Hippocampal formation (tissue), 2 donors: ENCODE results near the gene ADGRD2.

Experiments
- DNase-seq, 2 donors: peaks; one replicate each; lab custom pipeline; 2025; lab: John Stamatoyannopoulos, UW

Gene ADGRD2

DNA sequence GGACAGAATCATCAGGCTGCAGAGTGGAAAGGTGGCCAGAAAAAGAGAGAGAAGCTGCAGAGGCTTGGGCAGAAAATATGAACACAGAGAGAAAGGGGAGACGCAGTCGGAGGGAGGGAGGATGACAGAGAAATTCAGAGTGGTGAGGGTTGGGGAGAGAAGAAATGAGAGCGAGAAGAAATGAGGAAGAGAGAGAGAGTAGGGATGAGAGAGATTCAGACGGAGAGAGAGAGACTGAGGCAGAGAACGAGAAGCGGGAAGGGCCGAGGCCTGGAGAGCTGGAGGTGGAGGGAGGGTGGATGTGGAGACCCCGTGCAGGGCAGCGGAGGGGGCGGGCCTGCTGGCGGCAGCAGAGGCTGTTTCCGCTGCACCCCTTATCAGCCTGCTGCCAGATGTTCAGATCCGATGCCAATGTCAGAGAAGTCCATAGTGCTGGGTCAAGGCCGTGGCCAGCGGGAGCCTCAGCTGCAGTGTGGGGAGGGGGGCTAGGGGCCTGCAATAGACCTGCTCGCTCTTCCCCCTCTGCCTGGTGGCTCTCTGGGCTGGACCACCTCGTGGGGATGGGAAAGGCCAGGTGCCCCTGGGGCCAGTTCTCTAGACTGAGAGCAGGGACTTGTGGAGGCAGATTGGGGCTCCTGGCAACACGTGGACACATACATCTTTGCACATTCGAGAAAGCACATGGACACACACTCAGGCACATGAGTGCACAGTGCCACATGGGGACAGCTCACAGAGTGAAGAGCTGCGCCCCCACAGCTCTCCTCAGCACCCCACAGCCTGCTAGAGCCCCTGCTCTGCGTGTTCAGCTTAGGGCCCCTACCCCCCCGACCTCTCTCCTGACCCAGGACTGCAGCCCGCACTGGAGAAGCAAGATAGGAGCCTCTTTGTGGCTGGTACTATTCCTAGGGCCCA, 61.9 kb downstream of the ADGRD2 start:
- no peak for DNase-seq

DNA sequence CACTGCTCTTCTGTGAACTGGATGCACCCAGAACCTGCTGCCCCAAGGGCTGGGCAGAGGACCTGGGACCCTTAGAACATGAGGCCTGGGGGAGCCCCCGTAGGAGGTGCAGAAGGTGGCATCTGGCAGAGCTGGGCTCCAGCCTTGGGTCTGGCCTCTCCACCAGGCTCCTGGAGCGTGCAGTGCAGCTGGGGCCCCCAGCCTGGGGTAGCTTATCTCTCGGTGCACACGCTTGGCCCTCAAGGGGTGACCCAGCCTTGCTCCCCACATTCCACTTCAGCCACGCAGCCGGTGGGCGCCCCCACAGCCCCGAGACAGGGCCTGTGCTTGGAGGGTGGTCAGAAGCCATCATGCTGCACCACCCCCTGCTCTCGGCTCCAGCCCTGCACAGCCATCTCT, 62.6 kb downstream of the ADGRD2 start:
- no peak for DNase-seq

DNA sequence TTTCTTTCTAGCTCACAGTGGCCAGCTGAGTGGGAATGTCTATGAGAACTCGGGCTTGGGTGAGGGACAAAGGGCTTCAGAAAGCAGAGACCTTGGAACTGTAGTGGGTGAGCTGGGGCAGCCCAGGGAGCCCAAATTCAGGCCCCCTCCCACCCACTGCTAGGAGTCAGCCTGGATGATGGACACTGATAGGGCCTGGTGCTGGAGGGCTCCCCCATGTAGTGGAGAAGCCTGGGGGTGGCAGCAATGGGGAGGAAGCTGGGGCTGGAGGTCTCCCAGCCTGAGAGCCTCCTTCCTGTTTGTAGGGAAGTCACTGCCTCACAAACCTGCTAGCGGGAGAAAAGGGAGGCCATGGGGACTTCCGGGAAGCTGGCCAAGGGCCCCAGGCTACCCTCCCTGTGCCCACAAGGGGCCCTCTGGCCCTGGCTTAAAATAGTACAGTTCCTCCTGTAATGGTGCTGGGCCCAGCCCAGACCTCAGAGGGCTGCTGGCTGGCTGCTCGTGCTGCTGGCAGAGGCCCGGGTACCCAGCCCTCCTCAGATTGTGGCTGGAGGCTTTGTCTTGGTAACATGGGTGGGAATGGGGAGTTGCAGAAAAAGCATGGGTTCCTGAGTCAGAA, 63.2 kb downstream of the ADGRD2 start:
- DNase-seq = no peak

DNA sequence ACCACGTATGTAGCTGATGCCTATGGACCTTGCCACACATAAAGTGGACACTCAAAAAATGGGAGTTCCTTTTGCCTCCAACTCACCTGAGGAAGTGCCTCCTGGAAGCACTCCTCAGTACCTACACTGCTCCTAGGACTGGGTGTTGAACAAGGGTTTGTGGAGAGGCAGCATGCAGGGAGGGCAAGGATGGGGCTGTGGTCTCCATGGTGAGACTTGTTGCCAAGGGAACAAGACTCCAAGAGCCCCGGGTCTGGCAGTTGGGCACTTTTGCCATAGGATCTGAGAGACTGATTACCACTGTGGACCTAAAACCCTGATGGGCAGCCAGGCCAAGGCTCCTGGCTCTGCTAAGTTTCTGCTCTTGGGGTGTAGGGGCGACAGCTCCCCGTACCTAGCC, 63.9 kb downstream of the ADGRD2 start:
- DNase-seq = no peak

DNA sequence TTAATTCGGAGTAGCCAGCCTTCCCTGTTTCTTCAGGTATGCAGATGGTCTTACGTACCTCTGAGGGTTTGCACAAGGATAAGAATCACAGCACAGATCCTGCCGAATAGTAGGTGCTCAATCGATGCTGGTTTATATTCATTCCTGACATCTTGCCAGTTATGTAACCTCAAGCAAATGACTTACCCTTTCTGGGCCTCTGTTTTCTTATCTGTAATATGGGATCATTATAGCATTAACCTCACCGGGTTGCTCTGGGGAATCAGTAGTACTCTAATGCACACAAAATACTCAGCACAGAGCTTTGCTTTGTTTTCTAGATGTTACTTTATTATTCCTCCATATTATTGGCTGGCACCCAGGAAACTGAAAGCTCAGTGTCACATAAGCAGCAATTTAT, 64.6 kb downstream of the ADGRD2 start:
- DNase-seq = no peak

DNA sequence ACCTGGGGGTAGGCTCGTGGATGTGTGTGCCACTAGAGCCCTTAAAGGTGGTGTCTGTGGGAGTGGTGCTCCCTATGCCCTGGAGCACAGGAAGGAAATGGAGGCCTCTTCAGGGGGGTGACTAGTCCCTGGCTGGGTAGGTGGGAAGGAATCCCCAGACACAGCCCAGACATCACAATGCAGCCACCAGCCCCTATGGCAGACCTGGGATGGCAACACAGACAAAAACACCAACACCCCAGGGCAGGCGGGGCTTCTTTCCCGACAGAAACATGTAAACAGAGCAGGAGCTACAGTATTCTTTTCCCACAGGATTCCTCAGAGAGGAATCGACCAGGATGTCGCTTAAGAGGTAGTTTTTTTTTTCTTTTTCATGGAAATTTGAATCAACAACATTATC, 67.3 kb downstream of the ADGRD2 start:
- no peak for DNase-seq

DNA sequence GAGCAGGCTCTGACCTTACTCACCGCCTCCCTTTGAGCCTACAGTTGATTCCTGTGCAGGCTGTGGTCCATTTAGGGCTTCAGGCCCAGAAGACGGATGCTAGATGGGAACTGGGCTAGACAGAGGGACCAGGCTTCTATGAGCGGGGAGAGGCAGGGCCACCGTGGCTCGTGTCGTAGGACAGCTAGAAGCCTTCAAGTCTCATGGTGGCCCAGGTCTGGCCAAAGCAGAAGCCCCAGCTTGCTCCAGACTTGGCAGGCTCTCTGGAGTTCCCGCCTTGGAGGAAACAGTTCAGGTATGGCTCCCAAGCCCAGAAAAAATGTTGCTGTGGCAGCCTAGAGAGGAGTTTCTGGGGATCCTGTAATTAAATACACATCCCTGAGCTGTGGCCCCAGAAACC, 67.9 kb downstream of the ADGRD2 start:
- no peak for DNase-seq

DNA sequence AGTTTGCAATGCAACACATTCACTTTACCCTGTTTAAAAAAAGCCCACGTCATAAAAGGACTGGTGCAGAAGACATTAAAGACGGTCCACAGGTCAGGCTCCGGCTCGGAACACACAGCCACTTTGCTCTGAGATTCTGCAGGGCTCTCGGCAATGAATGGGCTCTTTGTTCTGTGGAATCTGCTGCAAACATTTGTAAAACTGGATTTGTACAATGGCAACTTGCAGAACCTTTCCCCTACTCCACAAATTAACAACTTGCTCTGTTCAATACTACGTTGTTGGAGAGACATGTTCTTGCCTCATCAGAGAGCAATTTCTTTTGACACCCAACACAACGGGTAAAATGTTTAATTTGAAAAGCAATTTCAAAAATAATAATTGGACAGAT, 70.0 kb downstream of the ADGRD2 start:
- DNase-seq = peak in 1 of 2 donors; percentile 69

DNA sequence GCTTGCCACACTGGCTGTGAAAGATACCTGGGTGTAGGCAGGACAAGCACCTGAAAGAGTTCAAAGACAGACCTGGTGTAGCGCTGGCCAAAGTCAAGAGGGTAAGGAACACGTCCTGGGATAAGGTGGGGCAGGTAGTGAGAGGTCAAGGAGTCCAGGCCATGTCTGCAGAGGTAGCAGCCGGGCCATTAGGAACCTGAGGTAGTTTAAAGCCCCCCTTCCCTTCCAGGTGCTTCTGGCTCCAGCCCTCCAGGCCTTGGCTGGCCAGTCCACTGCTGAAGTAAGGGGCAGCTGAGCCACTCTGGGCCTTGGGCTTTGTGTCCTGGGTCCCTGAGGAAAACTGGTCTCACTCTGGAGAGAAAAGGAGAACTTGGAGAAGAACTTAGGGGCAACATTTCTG, 70.9 kb downstream of the ADGRD2 start:
- DNase-seq = no peak

DNA sequence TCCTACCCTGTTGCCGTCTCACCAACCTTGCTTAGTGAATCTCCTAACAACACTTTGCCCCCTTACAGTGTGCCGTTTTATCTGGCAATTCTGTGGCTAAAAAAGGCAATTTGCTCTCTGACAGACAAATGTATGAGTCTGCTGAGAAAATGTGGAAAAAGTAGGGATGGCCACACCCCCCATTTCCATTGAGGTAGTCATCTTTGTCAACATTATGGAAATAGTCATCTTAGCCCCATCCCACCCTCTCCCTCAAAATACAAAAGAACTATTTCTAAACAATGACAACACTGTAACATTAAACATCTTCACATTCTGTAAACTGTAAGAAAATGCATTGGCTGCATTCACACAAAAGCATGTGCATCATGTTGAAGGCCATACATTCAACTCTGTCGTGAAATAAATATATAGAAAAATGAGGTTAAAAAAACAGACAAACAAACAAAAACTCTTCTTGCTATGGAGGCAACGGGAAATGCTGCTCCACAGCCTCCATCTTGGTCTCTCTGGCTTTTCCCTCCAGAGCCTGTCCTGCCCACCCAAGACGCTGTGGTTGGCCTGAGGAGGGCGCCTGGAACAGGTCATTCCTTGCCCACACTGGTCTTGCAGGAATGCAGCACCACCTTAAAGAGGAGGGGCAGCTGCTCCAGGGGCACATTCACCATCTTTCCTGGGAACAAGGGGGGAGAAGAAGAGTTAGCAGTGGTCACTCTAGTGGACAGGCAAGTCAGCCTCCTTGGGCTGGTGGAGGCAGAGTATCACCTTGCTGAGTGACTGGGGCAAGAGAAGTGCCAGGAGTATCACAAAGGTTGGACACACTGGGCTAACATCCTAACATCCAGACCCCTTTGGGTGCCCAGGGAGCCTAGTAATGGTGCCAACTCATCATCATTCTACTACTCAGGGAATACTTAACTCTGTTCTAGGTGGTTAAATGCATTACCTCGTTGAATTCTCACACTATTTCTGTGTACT, 72.2 kb downstream of the ADGRD2 start:
- DNase-seq = no peak

DNA sequence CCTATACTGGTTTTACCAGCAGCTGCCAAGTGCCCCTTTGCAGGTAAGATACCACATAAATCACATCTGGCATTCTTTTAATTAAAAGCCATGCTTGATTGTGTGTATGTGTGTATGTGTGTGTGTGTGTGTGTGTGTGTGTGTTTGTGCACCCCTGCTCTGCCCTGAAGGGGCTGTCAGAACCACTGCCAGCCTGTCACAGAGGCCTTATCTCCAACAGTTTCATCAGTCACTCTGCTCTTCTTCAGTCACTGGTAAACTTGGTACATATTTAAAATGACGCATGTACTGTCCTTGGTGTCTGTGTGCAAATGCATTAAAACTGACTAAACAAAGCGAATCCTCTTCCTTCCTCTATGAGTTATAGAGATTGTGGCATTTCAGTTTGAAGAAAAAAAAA, 75.9 kb downstream of the ADGRD2 start:
- DNase-seq = no peak

DNA sequence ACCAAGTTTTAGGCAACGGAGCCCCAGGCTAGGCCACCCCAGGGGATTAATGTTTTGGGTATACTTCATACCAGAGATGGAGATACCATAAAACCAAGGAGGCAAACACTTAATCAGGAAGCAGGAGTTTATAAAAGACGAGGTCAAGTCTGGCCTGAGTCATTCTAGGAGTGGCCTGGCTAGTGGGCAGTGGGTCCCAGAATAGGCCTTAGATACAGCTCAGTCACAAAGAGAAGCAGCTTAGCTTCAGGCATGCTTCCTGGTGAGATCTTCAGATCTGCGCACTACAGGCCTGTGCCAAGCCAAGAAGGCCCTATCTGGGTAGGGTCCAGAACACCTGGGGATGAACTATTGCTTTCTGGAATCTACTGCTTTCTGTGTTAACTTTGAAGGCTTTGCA, 77.5 kb downstream of the ADGRD2 start:
- no peak for DNase-seq
